Trophoblast cell (in vitro differentiated cells and primary cell): ENCODE results near the gene MEIOSIN. TPM values are rescaled to one million over a fixed set of nuclear protein-coding genes. Genes with fewer than 3 reads are reported as not detected.
"Not testable (repeated sequence)": the region's sequence is repeated elsewhere in the genome, so short reads cannot be mapped to it uniquely, and the experiment has no call there.

Source experiments
- DNase-seq, 2 donors: peaks; one replicate each; pipeline ENCODE4 v3.0.0-alpha.2; 2016
- H2AFZ ChIP-seq: 2 replicates; pipeline ENCODE4 v1.6.1; 2013; ENCODE audit warnings: low read length, moderate library complexity, mild to moderate bottlenecking; ENCODE audit not compliant: insufficient read depth, poor library complexity
- H2AK5ac ChIP-seq: 2 replicates; pipeline ENCODE4 v1.6.1; 2013; ENCODE audit warnings: mild to moderate bottlenecking, low read length
- H2BK120ac ChIP-seq: 2 replicates; pipeline ENCODE4 v1.6.1; 2013; ENCODE audit warnings: low read length, mild to moderate bottlenecking, moderate library complexity; ENCODE audit not compliant: insufficient read depth, poor library complexity
- H2BK12ac ChIP-seq: 2 replicates; pipeline ENCODE4 v1.6.1; 2013; ENCODE audit warnings: mild to moderate bottlenecking, low read length, moderate library complexity
- H2BK5ac ChIP-seq: 2 replicates; pipeline ENCODE4 v1.6.1; 2013; ENCODE audit warnings: low read length, low read depth, moderate library complexity, mild to moderate bottlenecking; ENCODE audit not compliant: poor library complexity
- H3K14ac ChIP-seq: 2 replicates; pipeline ENCODE4 v1.6.1; 2013; ENCODE audit warnings: mild to moderate bottlenecking, low read length
- H3K18ac ChIP-seq: 2 replicates; pipeline ENCODE4 v1.6.1; 2013; ENCODE audit warnings: mild to moderate bottlenecking, low read length
- H3K23ac ChIP-seq: 2 replicates; pipeline ENCODE4 v1.6.1; 2013; ENCODE audit warnings: low read length
- H3K27ac ChIP-seq: 2 replicates; pipeline ENCODE4 v1.5.1; 2013; ENCODE audit warnings: low read depth, mild to moderate bottlenecking, inconsistent platforms, low read length, moderate library complexity
- H3K27me3 ChIP-seq: 2 replicates; pipeline ENCODE4 v1.6.1; 2013; ENCODE audit warnings: inconsistent platforms, mild to moderate bottlenecking, low read length, moderate library complexity; ENCODE audit not compliant: insufficient read depth
- H3K36me3 ChIP-seq, 2 experiments: 1 replicate in 1 of 2; 2 replicates in 1 of 2; pipeline ENCODE4 v1.6.1; 2013; ENCODE audit warnings: low read length in 2 of 2, mild to moderate bottlenecking in 2 of 2, moderate library complexity in 1 of 2; ENCODE audit not compliant: insufficient read depth in 2 of 2, control insufficient read depth in 1 of 2
- H3K4ac ChIP-seq: 2 replicates; pipeline ENCODE4 v1.6.1; 2013; ENCODE audit warnings: low read depth, mild to moderate bottlenecking, low read length, moderate library complexity
- H3K4me1 ChIP-seq, 2 experiments: 1 replicate in 1 of 2; 2 replicates in 1 of 2; pipeline ENCODE4 v1.6.1; 2013; ENCODE audit warnings: low read length in 2 of 2, mild to moderate bottlenecking in 2 of 2, moderate library complexity in 1 of 2; ENCODE audit not compliant: insufficient read depth in 2 of 2, control insufficient read depth in 1 of 2
- H3K4me2 ChIP-seq: 2 replicates; pipeline ENCODE4 v1.6.1; 2013; ENCODE audit warnings: inconsistent platforms, mild to moderate bottlenecking, low read length, moderate library complexity
- H3K4me3 ChIP-seq: 2 replicates; pipeline ENCODE4 v1.5.1; 2013; ENCODE audit warnings: mild to moderate bottlenecking, low read depth, low read length, inconsistent platforms
- H3K79me1 ChIP-seq: one replicate; pipeline ENCODE4 v1.6.1; 2013; ENCODE audit warnings: low read length
- H3K79me2 ChIP-seq: 2 replicates; pipeline ENCODE4 v1.6.1; 2013; ENCODE audit warnings: low read length, mild to moderate bottlenecking; ENCODE audit not compliant: control insufficient read depth, insufficient read depth, poor library complexity
- H3K9ac ChIP-seq: 2 replicates; pipeline ENCODE4 v1.6.1; 2013; ENCODE audit warnings: mild to moderate bottlenecking, low read length
- H3K9me3 ChIP-seq: 2 replicates; pipeline ENCODE4 v1.6.1; 2013; ENCODE audit warnings: low read depth, mild to moderate bottlenecking, control low read depth, inconsistent platforms, low read length; ENCODE audit not compliant: insufficient read depth
- H4K12ac ChIP-seq: 2 replicates; pipeline ENCODE4 v1.6.1; 2013; ENCODE audit warnings: low read depth, mild to moderate bottlenecking, low read length, moderate library complexity
- H4K8ac ChIP-seq: 2 replicates; pipeline ENCODE4 v1.6.1; 2013; ENCODE audit warnings: low read depth, mild to moderate bottlenecking, low read length, moderate library complexity
- H4K91ac ChIP-seq: one replicate; pipeline ENCODE4 v1.6.1; 2013; ENCODE audit warnings: low read depth, mild to moderate bottlenecking, low read length, moderate library complexity
- WGBS: extraction: QIAGEN DNeasy Blood & Tissue Kit; methylation state at CpG from one replicate; pipeline ENCODE4 v1.1.7; 2013; ENCODE audit warnings: missing lambda C conversion rate; ENCODE audit not compliant: insufficient read length, insufficient coverage; ENCODE audit errors: extremely low coverage; 5-methylcytosine and 5-hydroxymethylcytosine counted together
- polyA plus RNA-seq: library from polyadenylated mRNA; stranded (reverse); fragments of 200-250 nt; gene quantifications from 2 replicates; pipeline ENCODE4 v1.2.3, GENCODE V29; 2013

The MEIOSIN gene
- 0.01 and 0.03 TPM in 2 replicates for polyA plus RNA-seq

DNA sequence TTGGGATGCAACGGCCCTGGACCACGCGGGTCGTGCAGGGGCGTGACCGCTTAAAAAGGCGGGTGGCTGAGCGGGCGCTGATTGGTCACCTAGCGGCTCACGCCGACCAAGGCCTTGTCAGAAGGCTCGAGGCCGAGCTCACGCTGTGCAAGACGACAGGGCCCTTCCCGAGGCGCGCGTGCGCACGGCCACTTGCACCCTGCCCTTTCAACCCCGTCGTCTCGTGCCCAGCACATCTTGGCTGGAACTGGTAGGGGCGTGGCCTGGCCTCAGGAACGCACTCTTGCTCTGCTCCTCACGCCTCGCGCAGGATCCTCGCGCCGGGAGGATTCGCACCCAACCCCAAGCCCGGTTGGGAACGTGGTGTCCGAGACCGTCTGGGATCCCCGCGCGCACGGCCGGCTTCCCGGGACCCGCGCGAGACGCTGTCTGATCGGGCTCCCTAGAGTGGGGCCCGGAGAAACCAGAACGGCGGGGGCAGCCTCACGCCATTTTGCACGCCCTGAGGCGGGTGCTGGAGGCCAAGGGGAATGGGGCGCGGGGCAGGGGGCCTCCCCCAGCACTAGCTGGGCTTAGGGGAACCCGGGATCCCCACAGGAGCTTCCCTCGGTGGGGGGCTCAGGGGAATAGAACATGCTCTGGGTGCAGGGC, at the start of gene MEIOSIN:
Gene MEIOSIN (plus strand): TSS at position 280 of the 651 bp plus-strand sequence. CDS start 1,938 bp downstream, outside the sequence.
- whole genome bisulfite sequencing, result no CpG with 5 or more reads among the region's 59 CpGs
- Histone ChIP-seq H3K79me1 (peaks cover 9% of the 10 kb centered on the region), H2BK5ac (no peak within 1 kb of the TSS), H3K4ac (no peak within 1 kb of the TSS), H3K4me2 (no peak within 1 kb of the TSS), H2BK120ac (no peak within 1 kb of the TSS), H3K4me1 (peaks cover 0 to 5% of the 10 kb centered on the region in 2 experiments), H4K91ac (no peak within 1 kb of the TSS), H4K12ac (no peak within 1 kb of the TSS), H3K36me3 (no peaks in the 10 kb centered on the region), H3K23ac (no peak within 1 kb of the TSS), H3K18ac (no peak within 1 kb of the TSS), H3K79me2 (peaks cover 10% of the 10 kb centered on the region), H4K8ac (no peak within 1 kb of the TSS), H3K27ac (no peak within 1 kb of the TSS), H3K27me3 (no peaks in the 10 kb centered on the region), H2BK12ac (no peak within 1 kb of the TSS), H3K9me3 (no peaks in the 10 kb centered on the region), H3K9ac (no peak within 1 kb of the TSS), H2AK5ac (no peak within 1 kb of the TSS), H2AFZ (no peak within 1 kb of the TSS), H3K4me3 (no peak within 1 kb of the TSS), H3K14ac (no peak within 1 kb of the TSS)
- DNase-seq, result no peak

DNA sequence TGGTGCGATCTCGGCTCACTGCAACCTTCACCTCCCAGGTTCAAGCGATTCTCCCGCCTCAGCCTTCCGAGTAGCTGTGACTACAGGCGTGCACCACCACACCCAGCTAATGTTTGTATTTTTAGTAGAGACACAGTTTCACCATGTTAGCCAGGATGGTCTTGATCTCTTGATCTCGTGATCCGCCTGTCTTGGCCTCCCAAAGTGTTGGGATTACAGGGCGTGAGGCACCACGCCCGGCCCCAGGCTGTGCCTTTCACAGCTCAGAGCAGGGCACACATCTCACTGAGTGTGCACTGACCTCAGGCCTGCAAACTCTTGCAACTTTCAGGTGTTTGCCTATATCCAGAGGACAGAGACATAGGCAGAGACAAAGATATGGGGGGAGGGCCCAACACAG, 48.2 kb upstream of the MEIOSIN start:
- not testable (repeated sequence) for H3K4ac ChIP-seq, H3K14ac ChIP-seq, H2BK12ac ChIP-seq, H2BK120ac ChIP-seq, H3K9ac ChIP-seq, H2AK5ac ChIP-seq, H3K4me1 ChIP-seq, H3K27me3 ChIP-seq, H2AFZ ChIP-seq, H3K79me2 ChIP-seq, H4K12ac ChIP-seq, H3K79me1 ChIP-seq, H4K91ac ChIP-seq, DNase-seq, H2BK5ac ChIP-seq, H3K9me3 ChIP-seq, H3K27ac ChIP-seq, H4K8ac ChIP-seq, H3K4me2 ChIP-seq, H3K18ac ChIP-seq, H3K23ac ChIP-seq, H3K4me3 ChIP-seq
- no CpG with 5 or more reads among the region's 11 CpGs for WGBS
- H3K36me3 ChIP-seq, result peaks cover 38 to 49% of the 10 kb centered on the region in 2 experiments

DNA sequence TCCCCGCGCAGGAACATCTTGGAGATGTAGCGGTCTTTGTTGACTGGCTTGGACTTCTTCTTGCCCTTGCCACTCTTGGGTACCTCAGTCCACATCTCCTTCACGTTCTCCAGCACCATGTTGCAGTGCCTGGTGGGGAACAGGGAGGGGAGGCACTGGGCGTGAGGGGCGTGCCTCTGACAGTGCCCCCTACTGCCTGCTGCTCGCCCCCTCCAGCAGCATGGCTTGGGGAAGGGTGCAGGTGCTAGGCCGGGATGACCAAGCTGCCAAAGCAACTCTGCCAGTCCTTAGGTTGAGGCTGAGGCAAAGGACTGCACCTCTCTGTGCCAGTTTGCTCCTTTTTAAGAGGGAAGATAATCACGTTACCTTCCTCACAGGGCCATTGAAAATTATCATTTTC, 45.6 kb upstream of the MEIOSIN start:
- no peak overlapping the region for H3K27ac ChIP-seq
- peak overlapping the region; percentile 59 for H3K4me3 ChIP-seq
- no peak for DNase-seq
- H3K4me1 ChIP-seq, result no peaks in the 10 kb centered on the region
- no peak overlapping the region for H2BK120ac ChIP-seq
- peaks cover 4% of the 10 kb centered on the region for H3K79me1 ChIP-seq
- H2BK5ac ChIP-seq, result no peak overlapping the region
- H3K79me2 ChIP-seq, result peaks cover 2% of the 10 kb centered on the region
- no CpG with 5 or more reads among the region's 9 CpGs for WGBS
- no peak overlapping the region for H2AFZ ChIP-seq
- no peak overlapping the region for H3K18ac ChIP-seq
- H3K4ac ChIP-seq, result no peak overlapping the region
- H2BK12ac ChIP-seq, result no peak overlapping the region
- no peak overlapping the region for H3K14ac ChIP-seq
- no peaks in the 10 kb centered on the region for H3K9me3 ChIP-seq
- H4K8ac ChIP-seq, result no peak overlapping the region
- no peak overlapping the region for H4K91ac ChIP-seq
- no peak overlapping the region for H3K9ac ChIP-seq
- no peak overlapping the region for H3K4me2 ChIP-seq
- H4K12ac ChIP-seq, result no peak overlapping the region
- no peak overlapping the region for H2AK5ac ChIP-seq
- H3K27me3 ChIP-seq, result no peaks in the 10 kb centered on the region
- no peak overlapping the region for H3K23ac ChIP-seq
- H3K36me3 ChIP-seq, result peaks cover 38 to 49% of the 10 kb centered on the region in 2 experiments

- peak within 1 kb of the TSS; percentile 87 for H4K12ac ChIP-seq
- H2AK5ac ChIP-seq, result no peak within 1 kb of the TSS
- H3K18ac ChIP-seq, result peak within 1 kb of the TSS; percentile 27
- H3K9ac ChIP-seq, result peak within 1 kb of the TSS; percentile 85
- H2BK12ac ChIP-seq, result no peak within 1 kb of the TSS
- H3K14ac ChIP-seq, result peak within 1 kb of the TSS; percentile 74
- H3K4ac ChIP-seq, result peak within 1 kb of the TSS; percentile 22
- no peaks in the 10 kb centered on the region for H3K4me1 ChIP-seq
- WGBS, result no CpG with 5 or more reads among the region's 36 CpGs
- H3K79me1 ChIP-seq, result peaks cover 6% of the 10 kb centered on the region
- no peaks in the 10 kb centered on the region for H3K9me3 ChIP-seq
- peak within 1 kb of the TSS; percentile 83 for H4K8ac ChIP-seq
- peak; percentile 96 to 99 for DNase-seq
- no peaks in the 10 kb centered on the region for H3K27me3 ChIP-seq
- H2BK120ac ChIP-seq, result peak within 1 kb of the TSS; percentile 36
- peaks cover 5% of the 10 kb centered on the region for H3K79me2 ChIP-seq
- H2AFZ ChIP-seq, result peak within 1 kb of the TSS; percentile 58
- H3K27ac ChIP-seq, result peak within 1 kb of the TSS; percentile 72
- peaks cover 28 to 33% of the 10 kb centered on the region in 2 experiments for H3K36me3 ChIP-seq
- no peak within 1 kb of the TSS for H2BK5ac ChIP-seq
- H3K23ac ChIP-seq, result no peak within 1 kb of the TSS
- H4K91ac ChIP-seq, result peak within 1 kb of the TSS; percentile 80
- peak within 1 kb of the TSS; percentile 89 for H3K4me2 ChIP-seq
- H3K4me3 ChIP-seq, result peak within 1 kb of the TSS; percentile 95
Observed at GRCh38 chr19:45691516-45692186, 41.6 kb upstream of the MEIOSIN start, which contains the start of gene SNRPD2. Gene SNRPD2 (minus strand): TSS chr19:45691953. CDS start chr19:45691888, 65 bp downstream.
